HepG2 (cell line): Measurements from ENCODE around the gene CCDC88C. TPM values are rescaled to one million over a fixed set of nuclear protein-coding genes. Genes with fewer than 3 reads are reported as not detected.

Experiments used
- MIXL1 ChIP-seq: IDR thresholded peaks from 2 replicates; pipeline ENCODE4 v1.6.1; 2016
- ZNF44 ChIP-seq: sonication (generic); formaldehyde crosslinking; IDR thresholded peaks from 2 replicates; pipeline ENCODE4 v1.5.1; 2020; ENCODE audit warnings: mild to moderate bottlenecking, missing genetic modification reagents
- polyA plus RNA-seq, 8 experiments: library from polyadenylated mRNA; depleted of rRNA in 3 of 8; stranded (reverse) in 7 of 8; unstranded in 1 of 8; fragments of >200 nt; fragmentation: Illumina TruSeq in 4 of 8; extraction: Trizol in 4 of 8; gene quantifications; 2 replicates each; pipeline versions ENCODE4 v1.2.1 to v1.2.3, GENCODE V29; 2011 to 2016; ENCODE audit warnings: low read depth in 4 of 8, missing spikeins in 1 of 8, mixed read lengths in 1 of 8; ENCODE audit not compliant: insufficient read depth in 1 of 8
- total RNA-seq, 5 experiments: library from RNA; depleted of rRNA; stranded (reverse); fragments of >200 nt; fragmentation: Illumina TruSeq; extraction: Trizol; gene quantifications; 2 replicates each; pipeline ENCODE4 v1.2.3, GENCODE V29; 2016; ENCODE audit warnings: low read depth in 1 of 5
- TF ChIP-seq, protein P1 (sequence below): sonication (generic); formaldehyde crosslinking; IDR thresholded peaks from 2 replicates; pipeline ENCODE4 v1.4.0; 2020; ENCODE audit warnings: mild to moderate bottlenecking, missing genetic modification reagents
- TF ChIP-seq, protein P2 (sequence below): sonication (generic); formaldehyde crosslinking; IDR thresholded peaks from 2 replicates; pipeline ENCODE4 v1.5.0; 2020; ENCODE audit warnings: mild to moderate bottlenecking, missing genetic modification reagents

Gene CCDC88C
- total and polyA plus RNA-seq, 2 of the 13 experiments (the other 11 are each of a cell fraction or from before 2014, with no cell fraction given): 3.6 to 11.7 TPM

GRCh38 chr14:91223028-91223783, 194.4 kb downstream of the CCDC88C start (continued):
- TF ChIP-seq MIXL1 (CRISPR knock-in tag): no peak
- no peak for TF ChIP-seq ZNF44 (CRISPR knock-in tag)
- TF ChIP-seq, protein P1, sequence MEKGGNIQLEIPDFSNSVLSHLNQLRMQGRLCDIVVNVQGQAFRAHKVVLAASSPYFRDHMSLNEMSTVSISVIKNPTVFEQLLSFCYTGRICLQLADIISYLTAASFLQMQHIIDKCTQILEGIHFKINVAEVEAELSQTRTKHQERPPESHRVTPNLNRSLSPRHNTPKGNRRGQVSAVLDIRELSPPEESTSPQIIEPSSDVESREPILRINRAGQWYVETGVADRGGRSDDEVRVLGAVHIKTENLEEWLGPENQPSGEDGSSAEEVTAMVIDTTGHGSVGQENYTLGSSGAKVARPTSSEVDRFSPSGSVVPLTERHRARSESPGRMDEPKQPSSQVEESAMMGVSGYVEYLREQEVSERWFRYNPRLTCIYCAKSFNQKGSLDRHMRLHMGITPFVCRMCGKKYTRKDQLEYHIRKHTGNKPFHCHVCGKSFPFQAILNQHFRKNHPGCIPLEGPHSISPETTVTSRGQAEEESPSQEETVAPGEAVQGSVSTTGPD: no peak
- TF ChIP-seq, protein P2, sequence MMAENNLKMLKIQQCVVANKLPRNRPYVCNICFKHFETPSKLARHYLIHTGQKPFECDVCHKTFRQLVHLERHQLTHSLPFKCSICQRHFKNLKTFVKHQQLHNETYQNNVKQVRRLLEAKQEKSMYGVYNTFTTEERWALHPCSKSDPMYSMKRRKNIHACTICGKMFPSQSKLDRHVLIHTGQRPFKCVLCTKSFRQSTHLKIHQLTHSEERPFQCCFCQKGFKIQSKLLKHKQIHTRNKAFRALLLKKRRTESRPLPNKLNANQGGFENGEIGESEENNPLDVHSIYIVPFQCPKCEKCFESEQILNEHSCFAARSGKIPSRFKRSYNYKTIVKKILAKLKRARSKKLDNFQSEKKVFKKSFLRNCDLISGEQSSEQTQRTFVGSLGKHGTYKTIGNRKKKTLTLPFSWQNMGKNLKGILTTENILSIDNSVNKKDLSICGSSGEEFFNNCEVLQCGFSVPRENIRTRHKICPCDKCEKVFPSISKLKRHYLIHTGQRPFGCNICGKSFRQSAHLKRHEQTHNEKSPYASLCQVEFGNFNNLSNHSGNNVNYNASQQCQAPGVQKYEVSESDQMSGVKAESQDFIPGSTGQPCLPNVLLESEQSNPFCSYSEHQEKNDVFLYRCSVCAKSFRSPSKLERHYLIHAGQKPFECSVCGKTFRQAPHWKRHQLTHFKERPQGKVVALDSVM (CRISPR knock-in tag): no peak
- TF ChIP-seq, all 625 proteins: peak for 0

Other genes with a start within 250 kb of the CCDC88C start
- not detected in 2 replicates for gene GPR68, start 173.1 kb downstream of the CCDC88C start, total RNA-seq (2016; rRNA removed; fragmentation: Illumina TruSeq; extraction: Trizol)
- gene GPR68, start 173.1 kb downstream of the CCDC88C start, polyA plus RNA-seq (2011; rRNA removed): not detected in 2 replicates
- 57.4 and 89.0 TPM in 2 replicates for gene PPP4R3A, start 92.5 kb upstream of the CCDC88C start, total RNA-seq (2016; rRNA removed; fragmentation: Illumina TruSeq; extraction: Trizol)
- gene PPP4R3A, start 92.5 kb upstream of the CCDC88C start, polyA plus RNA-seq (2011; rRNA removed): 22.3 and 22.5 TPM in 2 replicates